OCI-LY7 (cell line): ENCODE data around the gene IPPK. TPM values are rescaled to one million over a fixed set of nuclear protein-coding genes. Genes with fewer than 3 reads are reported as not detected.

Experiments
- BruUV-seq: library from RNA; stranded (reverse); fragments of 400-500 nt; replicated peaks from 2 replicates; lab custom pipeline; 2021; lab: Mats Ljungman, UMichigan
- CTCF ChIA-PET: fragments of 300-600 bp; sonication (Branson Sonifier 250); formaldehyde crosslinking; loops from one replicate; lab custom pipeline; 2022; ENCODE audit warnings: antibody characterized with exemption; ENCODE audit not compliant: unreplicated experiment; lab: Charles Lee
- POLR2A ChIA-PET: fragments of 300-600 bp; sonication (Branson Sonifier 250); formaldehyde crosslinking; loops from one replicate; lab custom pipeline; 2022; ENCODE audit warnings: antibody characterized with exemption; lab: Charles Lee
- DNase-seq: peaks from one replicate; pipeline ENCODE4 v3.0.0-alpha.2; 2015; ENCODE audit warnings: low spot score
- H2AFZ ChIP-seq: fragments of 200-600 bp; sonication (generic), shearing (Covaris generic); 2 replicates; pipeline ENCODE4 v1.6.1; 2014; ENCODE audit warnings: mild to moderate bottlenecking, antibody characterized with exemption, low read length, moderate library complexity
- H3K27ac ChIP-seq: fragments of 200-600 bp; sonication (generic); 2 replicates; pipeline ENCODE4 v1.5.1; 2014; ENCODE audit warnings: mixed run types, low read depth, mild to moderate bottlenecking, moderate library complexity, low read length, inconsistent platforms; ENCODE audit not compliant: poor library complexity, severe bottlenecking
- H3K36me3 ChIP-seq: fragments of 200-600 bp; sonication (generic); 2 replicates; pipeline ENCODE4 v1.6.1; 2014; ENCODE audit warnings: mild to moderate bottlenecking, antibody characterized with exemption, low read length, moderate library complexity, mixed read lengths; ENCODE audit not compliant: insufficient read depth
- H3K4me1 ChIP-seq: fragments of 200-600 bp; sonication (generic); 2 replicates; pipeline ENCODE4 v1.5.1; 2014; ENCODE audit warnings: mild to moderate bottlenecking, low read length; ENCODE audit not compliant: insufficient read depth, poor library complexity, severe bottlenecking
- H3K4me2 ChIP-seq: fragments of 200-600 bp; sonication (generic); 2 replicates; pipeline ENCODE4 v1.6.1; 2014; ENCODE audit warnings: mild to moderate bottlenecking, low read length
- H3K4me3 ChIP-seq: fragments of 200-600 bp; sonication (generic); 2 replicates; pipeline ENCODE4 v1.5.1; 2014; ENCODE audit warnings: mild to moderate bottlenecking, low read depth, low read length; ENCODE audit not compliant: poor library complexity, severe bottlenecking
- H3K79me2 ChIP-seq: fragments of 200-600 bp; sonication (generic); 2 replicates; pipeline ENCODE4 v1.6.1; 2016; ENCODE audit warnings: low read depth, mild to moderate bottlenecking, low read length, moderate library complexity, mixed read lengths; ENCODE audit not compliant: insufficient read depth
- H3K9me2 ChIP-seq: fragments of 200-600 bp; sonication (generic); 2 replicates; pipeline ENCODE4 v1.6.1; 2016; ENCODE audit warnings: mild to moderate bottlenecking, low read length, mixed read lengths; ENCODE audit not compliant: insufficient read depth
- H3K9me3 ChIP-seq: fragments of 200-600 bp; sonication (generic); 2 replicates; pipeline ENCODE4 v1.6.1; 2014; ENCODE audit warnings: mild to moderate bottlenecking, mixed run types, low read length, mixed read lengths
- H4K20me1 ChIP-seq: fragments of 200-600 bp; sonication (generic); 2 replicates; pipeline ENCODE4 v1.6.1; 2014; ENCODE audit warnings: mild to moderate bottlenecking, antibody characterized with exemption, low read length, moderate library complexity, mixed read lengths; ENCODE audit not compliant: insufficient read depth
- CTCF ChIP-seq: fragments of 200-600 bp; sonication (generic); conservative IDR thresholded peaks from 2 replicates; pipeline ENCODE4 v1.5.1; 2014; ENCODE audit warnings: mild to moderate bottlenecking, antibody characterized with exemption, low read length, moderate library complexity, mixed read lengths
- EZH2phosphoT487 ChIP-seq: fragments of 200-600 bp; sonication (generic); IDR thresholded peaks from 2 replicates; pipeline ENCODE4 v1.6.1; 2018; ENCODE audit warnings: low read depth, borderline replicate concordance, mild to moderate bottlenecking, mixed run types, antibody characterized with exemption, low read length, moderate library complexity, mixed read lengths
- intact Hi-C: fragments of 100-400 bp; cut with micrococcal nuclease; formaldehyde crosslinking; loops from one replicate; pipeline ENCODE4 v1.10.0; 2022; ENCODE audit not compliant: unreplicated experiment
- total RNA-seq, 2 experiments: library from RNA; depleted of rRNA in 1 of 2; stranded (reverse); fragments of >200 nt in 1 of 2; shearing (Covaris generic) in 1 of 2; gene quantifications; 2 replicates each; pipeline ENCODE4 v1.2.3, GENCODE V29; 2014 to 2022

Gene IPPK
- total RNA-seq, 2 experiments from 2014 or later: 10.3 to 12.7 TPM

- no peak for TF ChIP-seq EZH2phosphoT487
- no peak for TF ChIP-seq CTCF
- intact Hi-C loops: no loop called here
- Histone ChIP-seq H3K4me2 (no peak overlapping the region), H2AFZ (no peak overlapping the region), H3K9me2 (no peaks in the 10 kb centered on the region), H3K36me3 (peaks cover 99% of the 10 kb centered on the region), H3K9me3 (no peaks in the 10 kb centered on the region), H3K4me3 (no peak overlapping the region), H4K20me1 (no peaks in the 10 kb centered on the region), H3K4me1 (peaks cover 42% of the 10 kb centered on the region), H3K79me2 (no peaks in the 10 kb centered on the region), H3K27ac (no peak overlapping the region)
- ChIA-PET POLR2A (no interaction called here), CTCF (interaction anchor here (1.1 kb wide), 1 partner anchor 44 kb away, joined by 4 read pairs; no protein-coding TSS in a partner anchor)
- DNase-seq: no peak
- BruUV-seq: no TSS peak
These were observed 45.0 kb upstream of the IPPK start for GRCh38 chr9:92714787-92715487.

- Histone ChIP-seq H3K4me3 (no peak overlapping the region), H3K27ac (no peak overlapping the region), H3K4me1 (peaks cover 32% of the 10 kb centered on the region), H2AFZ (no peak overlapping the region), H3K79me2 (no peaks in the 10 kb centered on the region), H3K9me2 (no peaks in the 10 kb centered on the region), H3K4me2 (no peak overlapping the region), H3K9me3 (no peaks in the 10 kb centered on the region), H4K20me1 (no peaks in the 10 kb centered on the region), H3K36me3 (peaks cover 98% of the 10 kb centered on the region)
- no peak for DNase-seq
- ChIA-PET CTCF (interaction anchor here (1.1 kb wide), 1 partner anchor 45 kb away, joined by 4 read pairs; no protein-coding TSS in a partner anchor), POLR2A (interaction anchor here (1.1 kb wide), 1 partner anchor 75 kb away, joined by 4 read pairs; no protein-coding TSS in a partner anchor)
- BruUV-seq: no TSS peak
- TF ChIP-seq CTCF (no peak), EZH2phosphoT487 (no peak)
- intact Hi-C loops: no loop called here
These were observed 44.1 kb upstream of the IPPK start for GRCh38 chr9:92714016-92714415.

GRCh38 chr9:92713528-92713927 lies 43.6 kb upstream of the IPPK start:
- BruUV-seq: no TSS peak
- Histone ChIP-seq H4K20me1 (0 out of 2 replicates have a peak, but pooled peaks cover 3% of the 10 kb centered on the region), H2AFZ (no peak overlapping the region), H3K79me2 (no peaks in the 10 kb centered on the region), H3K9me3 (no peaks in the 10 kb centered on the region), H3K9me2 (no peaks in the 10 kb centered on the region), H3K27ac (no peak overlapping the region), H3K36me3 (peaks cover 98% of the 10 kb centered on the region), H3K4me2 (no peak overlapping the region), H3K4me3 (no peak overlapping the region), H3K4me1 (peaks cover 28% of the 10 kb centered on the region)
- no peak for DNase-seq
- no peak for TF ChIP-seq CTCF
- no peak for TF ChIP-seq EZH2phosphoT487
- intact Hi-C loops: no loop called here
- POLR2A ChIA-PET: interaction anchor here (0.9 to 1.1 kb wide), 2 partner anchors 76 to 81 kb away, joined by 3 to 4 read pairs; no protein-coding TSS in a partner anchor
- CTCF ChIA-PET: no interaction called here
